MCF 10A (cell line): ENCODE results near the gene MDN1. TPM values are rescaled to one million over a fixed set of nuclear protein-coding genes. Genes with fewer than 3 reads are reported as not detected.
"Not testable (repeated sequence)": the region's sequence is repeated elsewhere in the genome, so short reads cannot be mapped to it uniquely, and the experiment has no call there.

ENCODE experiments used
- BruUV-seq: library from RNA; stranded (reverse); fragments of 400-500 nt; replicated peaks from 2 replicates; lab custom pipeline; 2021; lab: Mats Ljungman, UMichigan
- CTCF ChIA-PET: fragments of 300-600 bp; sonication (Branson Sonifier 250); formaldehyde crosslinking; extraction: SDS; loops from one replicate; lab custom pipeline; 2021; ENCODE audit warnings: antibody characterized with exemption, inconsistent platforms; lab: Yijun Ruan, JAX
- POLR2A ChIA-PET: fragments of 300-600, 350-650 bp; sonication (Branson Sonifier 250); formaldehyde crosslinking; extraction: SDS; loops from one replicate; lab custom pipeline; 2020; ENCODE audit warnings: antibody characterized with exemption, inconsistent platforms; lab: Yijun Ruan, JAX
- DNase-seq: peaks from one replicate; pipeline ENCODE4 v3.0.0-alpha.2; 2018; ENCODE audit not compliant: unreplicated experiment
- H3K27ac Mint-ChIP-seq: one replicate; pipeline ENCODE4 v1.8.0; 2022; ENCODE audit warnings: mild to moderate bottlenecking, low read depth, mixed read lengths; ENCODE audit not compliant: unreplicated experiment
- H3K27me3 Mint-ChIP-seq: one replicate; pipeline ENCODE4 v1.8.0; 2022; ENCODE audit warnings: mixed read lengths; ENCODE audit not compliant: insufficient read depth, unreplicated experiment
- H3K36me3 Mint-ChIP-seq: one replicate; pipeline ENCODE4 v1.8.0; 2022; ENCODE audit warnings: mild to moderate bottlenecking, moderate library complexity, mixed read lengths; ENCODE audit not compliant: insufficient read depth, unreplicated experiment
- H3K4me1 Mint-ChIP-seq: one replicate; pipeline ENCODE4 v1.8.0; 2022; ENCODE audit warnings: mixed read lengths; ENCODE audit not compliant: insufficient read depth, unreplicated experiment
- H3K4me3 Mint-ChIP-seq: one replicate; pipeline ENCODE4 v1.8.0; 2022; ENCODE audit warnings: mild to moderate bottlenecking, moderate library complexity, mixed read lengths; ENCODE audit not compliant: unreplicated experiment
- H3K9me3 Mint-ChIP-seq: one replicate; pipeline ENCODE4 v1.8.0; 2022; ENCODE audit warnings: mixed read lengths; ENCODE audit not compliant: unreplicated experiment
- CTCF ChIP-seq: fragments of 200-600 bp; IDR thresholded peaks from one replicate; pipeline ENCODE4 v1.8.0; 2022; ENCODE audit warnings: antibody characterized with exemption, mild to moderate bottlenecking; ENCODE audit not compliant: unreplicated experiment
- intact Hi-C: fragments of 100-400 bp; cut with micrococcal nuclease; formaldehyde crosslinking; loops from 2 replicates; pipeline ENCODE4 v1.14.1; 2022
- total RNA-seq: library from RNA; stranded (reverse); gene quantifications from 2 replicates; pipeline ENCODE4 v1.2.3, GENCODE V29; 2022

The MDN1 gene
- total RNA-seq, 1 experiment from 2014 or later = 39.2 TPM

GRCh38 chr6:89643406-89643805, 176.2 kb downstream of the MDN1 start:
- no peak for DNase-seq
- ChIA-PET POLR2A (interaction anchor here (1.1 kb wide), 1 partner anchor 231 kb away, joined by 3 read pairs; no protein-coding TSS in a partner anchor), CTCF (interaction anchor here (1.1 to 1.5 kb wide), 2 partner anchors 211 to 271 kb away, joined by 4 read pairs; partner anchors contain the start of gene ANKRD6)
- intact Hi-C loops = no loop called here
- no TSS peak for BruUV-seq
- Mint-ChIP-seq H3K36me3 (peaks cover 73% of the 10 kb centered on the region), H3K4me1 (peaks cover 24% of the 10 kb centered on the region), H3K9me3 (no peaks in the 10 kb centered on the region), H3K4me3 (no peak overlapping the region), H3K27ac (no peak overlapping the region), H3K27me3 (no peaks in the 10 kb centered on the region)
- TF ChIP-seq CTCF = no peak

GRCh38 chr6:89642956-89643355, 176.6 kb downstream of the MDN1 start:
- intact Hi-C loops = no loop called here
- TF ChIP-seq CTCF = no peak
- no peaks in the 10 kb centered on the region for H3K27me3 Mint-ChIP-seq
- H3K4me1 Mint-ChIP-seq = peaks cover 24% of the 10 kb centered on the region
- no peak for DNase-seq
- no peak overlapping the region for H3K27ac Mint-ChIP-seq
- no peaks in the 10 kb centered on the region for H3K9me3 Mint-ChIP-seq
- no TSS peak for BruUV-seq
- POLR2A ChIA-PET = interaction anchor here (1.1 kb wide), 1 partner anchor 230 kb away, joined by 3 read pairs; no protein-coding TSS in a partner anchor
- CTCF ChIA-PET = interaction anchor here (1.1 to 1.5 kb wide), 2 partner anchors 210 to 271 kb away, joined by 4 read pairs; partner anchors contain the start of gene ANKRD6
- H3K36me3 Mint-ChIP-seq = peaks cover 73% of the 10 kb centered on the region
- no peak overlapping the region for H3K4me3 Mint-ChIP-seq

GRCh38 chr6:89641581-89641980, 178.0 kb downstream of the MDN1 start:
- POLR2A ChIA-PET, BruUV-seq, H3K4me3 Mint-ChIP-seq, intact Hi-C loops, H3K27me3 Mint-ChIP-seq, CTCF ChIA-PET, DNase-seq, H3K9me3 Mint-ChIP-seq, H3K27ac Mint-ChIP-seq: not testable (repeated sequence)
- peaks cover 24% of the 10 kb centered on the region for H3K4me1 Mint-ChIP-seq
- H3K36me3 Mint-ChIP-seq = peaks cover 68% of the 10 kb centered on the region

- Mint-ChIP-seq H3K36me3 (peaks cover 66% of the 10 kb centered on the region), H3K9me3 (no peaks in the 10 kb centered on the region), H3K27ac (no peak overlapping the region), H3K27me3 (no peaks in the 10 kb centered on the region), H3K4me3 (no peak overlapping the region), H3K4me1 (peaks cover 24% of the 10 kb centered on the region)
- ChIA-PET POLR2A (no interaction called here), CTCF (interaction anchor here (0.7 kb wide), 1 partner anchor 274 kb away, joined by 6 read pairs; no protein-coding TSS in a partner anchor)
- TF ChIP-seq CTCF = no peak
- no peak for DNase-seq
- no TSS peak for BruUV-seq
- intact Hi-C loops = no loop called here
Measured at GRCh38 chr6:89640804-89641203, 178.8 kb downstream of the MDN1 start.
